ENCODE results near the gene SLC26A6.

DNA sequence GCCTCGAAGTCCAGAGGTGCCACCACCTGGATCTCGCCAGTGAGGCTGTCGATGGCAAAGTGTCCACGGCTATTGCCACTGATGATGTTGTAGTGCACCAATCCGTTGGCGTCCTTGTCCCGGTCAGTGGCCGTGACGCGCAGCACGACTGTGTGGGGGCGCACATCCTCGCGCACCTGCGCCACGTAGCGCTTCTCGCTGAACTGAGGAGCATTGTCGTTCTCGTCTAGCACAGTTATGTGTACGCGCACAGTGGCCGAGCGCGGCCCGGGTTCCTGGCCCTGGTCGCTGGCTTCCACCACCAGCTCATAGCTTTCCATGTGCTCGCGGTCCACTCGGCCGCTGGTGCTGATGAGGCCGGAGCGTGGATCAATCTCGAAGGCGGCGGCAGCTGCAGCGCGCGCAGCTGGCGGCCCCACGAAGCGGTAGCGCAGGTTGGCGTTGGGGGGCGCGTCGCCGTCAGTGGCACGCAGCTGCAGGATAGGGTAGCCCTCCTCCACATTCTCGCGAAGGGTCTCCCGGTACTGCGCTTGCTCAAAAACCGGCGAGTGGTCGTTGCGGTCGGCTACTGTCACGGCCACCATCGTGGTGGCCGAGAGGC lies 25.6 kb upstream of the SLC26A6 start:
- TF ChIP-seq, protein P1, sequence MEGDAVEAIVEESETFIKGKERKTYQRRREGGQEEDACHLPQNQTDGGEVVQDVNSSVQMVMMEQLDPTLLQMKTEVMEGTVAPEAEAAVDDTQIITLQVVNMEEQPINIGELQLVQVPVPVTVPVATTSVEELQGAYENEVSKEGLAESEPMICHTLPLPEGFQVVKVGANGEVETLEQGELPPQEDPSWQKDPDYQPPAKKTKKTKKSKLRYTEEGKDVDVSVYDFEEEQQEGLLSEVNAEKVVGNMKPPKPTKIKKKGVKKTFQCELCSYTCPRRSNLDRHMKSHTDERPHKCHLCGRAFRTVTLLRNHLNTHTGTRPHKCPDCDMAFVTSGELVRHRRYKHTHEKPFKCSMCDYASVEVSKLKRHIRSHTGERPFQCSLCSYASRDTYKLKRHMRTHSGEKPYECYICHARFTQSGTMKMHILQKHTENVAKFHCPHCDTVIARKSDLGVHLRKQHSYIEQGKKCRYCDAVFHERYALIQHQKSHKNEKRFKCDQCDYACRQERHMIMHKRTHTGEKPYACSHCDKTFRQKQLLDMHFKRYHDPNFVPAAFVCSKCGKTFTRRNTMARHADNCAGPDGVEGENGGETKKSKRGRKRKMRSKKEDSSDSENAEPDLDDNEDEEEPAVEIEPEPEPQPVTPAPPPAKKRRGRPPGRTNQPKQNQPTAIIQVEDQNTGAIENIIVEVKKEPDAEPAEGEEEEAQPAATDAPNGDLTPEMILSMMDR (IDR thresholded peaks at IDR 0.05) = no peak
- TF ChIP-seq POLR2A (IDR thresholded peaks at IDR 0.05) = no peak
